Measurements from ENCODE around the gene CBLIF.
"Not testable (repeated sequence)": the region's sequence is repeated elsewhere in the genome, so short reads cannot be mapped to it uniquely, and the experiment has no call there.

CBLIF gene

GRCh38 chr11:59848439-59848838 lies 3.1 kb upstream of the CBLIF start:
- not testable (repeated sequence) for FAIRE-seq; DNase-seq (ENCODE audit: low spot score)

GRCh38 chr11:59847626-59848025 lies 2.3 kb upstream of the CBLIF start:
- DNase-seq (ENCODE audit: low spot score) (no peak), FAIRE-seq (no peak)

GRCh38 chr11:59846556-59846955 lies 1.3 kb upstream of the CBLIF start:
- DNase-seq (ENCODE audit: low spot score) (no peak), FAIRE-seq (no peak)

- FAIRE-seq (no peak), DNase-seq (ENCODE audit: low spot score) (no peak)
These were observed 3.0 kb downstream of the CBLIF start for GRCh38 chr11:59842316-59842715.

- FAIRE-seq (no peak), DNase-seq (ENCODE audit: low spot score) (no peak)
These were observed 3.8 kb downstream of the CBLIF start for GRCh38 chr11:59841514-59841913.

GRCh38 chr11:59839615-59840014 lies 5.7 kb downstream of the CBLIF start:
- FAIRE-seq, result no peak
- DNase-seq (ENCODE audit: low spot score), result no peak

- no peak for FAIRE-seq
These were observed 11.7 kb downstream of the CBLIF start for GRCh38 chr11:59833602-59834001.

GRCh38 chr11:59829358-59829757 lies 15.9 kb downstream of the CBLIF start:
- DNase-seq (ENCODE audit: low spot score) (no peak), FAIRE-seq (no peak)

More at GRCh38 chr11:59833602-59834001, 11.7 kb downstream of the CBLIF start:
- DNase-seq (ENCODE audit: low spot score), result no peak

- peak; percentile 32 for DNase-seq (ENCODE audit: low spot score)
- peak; percentile 28 for FAIRE-seq
These were observed 22.2 kb downstream of the CBLIF start for GRCh38 chr11:59822989-59823566.

- no peak for FAIRE-seq
- DNase-seq (ENCODE audit: low spot score), result no peak
These were observed 26.7 kb downstream of the CBLIF start for GRCh38 chr11:59818572-59818971.

GRCh38 chr11:59816434-59816833 lies 28.9 kb downstream of the CBLIF start:
- not testable (repeated sequence) for FAIRE-seq

GRCh38 chr11:59815754-59816153 lies 29.5 kb downstream of the CBLIF start:
- DNase-seq (ENCODE audit: low spot score) (no peak), FAIRE-seq (no peak)

More at GRCh38 chr11:59816434-59816833, 28.9 kb downstream of the CBLIF start:
- DNase-seq (ENCODE audit: low spot score), result not testable (repeated sequence)

- no peak for FAIRE-seq
- DNase-seq (ENCODE audit: low spot score), result no peak
These were observed 31.3 kb downstream of the CBLIF start for GRCh38 chr11:59814021-59814420.

- no peak for DNase-seq (ENCODE audit: low spot score)
These were observed 31.9 kb downstream of the CBLIF start for GRCh38 chr11:59813364-59813763.

GRCh38 chr11:59812220-59812619 lies 33.1 kb downstream of the CBLIF start:
- FAIRE-seq, result no peak
- DNase-seq (ENCODE audit: low spot score), result no peak

More at GRCh38 chr11:59813364-59813763, 31.9 kb downstream of the CBLIF start:
- no peak for FAIRE-seq

GRCh38 chr11:59810911-59811259 lies 34.4 kb downstream of the CBLIF start:
- FAIRE-seq (no peak), DNase-seq (ENCODE audit: low spot score) (no peak)

- FAIRE-seq (no peak), DNase-seq (ENCODE audit: low spot score) (peak; percentile 76)
These were observed 34.9 kb downstream of the CBLIF start, which contains the start of gene MRPL16 for GRCh38 chr11:59810189-59810910. MRPL16 (minus strand) TSS chr11:59810778; CDS start chr11:59810658, 120 bp downstream.

- FAIRE-seq (no peak), DNase-seq (ENCODE audit: low spot score) (no peak)
These were observed 38.2 kb downstream of the CBLIF start for GRCh38 chr11:59807047-59807610.

GRCh38 chr11:59804061-59804460 lies 41.2 kb downstream of the CBLIF start:
- FAIRE-seq, result no peak
- DNase-seq (ENCODE audit: low spot score), result no peak

GRCh38 chr11:59802639-59803176 lies 42.6 kb downstream of the CBLIF start:
- peak; percentile 53 for FAIRE-seq
- DNase-seq (ENCODE audit: low spot score), result peak; percentile 37

GRCh38 chr11:59801981-59802638 lies 43.2 kb downstream of the CBLIF start:
- no peak for FAIRE-seq
- DNase-seq (ENCODE audit: low spot score), result no peak
